GM21825 (cell line): ENCODE results near the gene CD300LB.
"Not testable (repeated sequence)": the region's sequence is repeated elsewhere in the genome, so short reads cannot be mapped to it uniquely, and the experiment has no call there.

Experiments
- ATAC-seq: cut with Tn5 transposase; IDR thresholded peaks from one replicate; pipeline ENCODE4 v1.9.1; 2021; ENCODE audit warnings: mild to moderate bottlenecking, moderate library complexity; ENCODE audit not compliant: unreplicated experiment

The CD300LB gene

GRCh38 chr17:74531231-74531761 is at the start of gene CD300LB:
Gene CD300LB, minus strand, starts transcription at chr17:74531475. Its CDS starts 125 bp downstream, at chr17:74531350.
- ATAC-seq, result no peak

- ATAC-seq, result no peak
Measured at GRCh38 chr17:74579900-74580299, 48.6 kb upstream of the CD300LB start.

GRCh38 chr17:74578979-74579378 is 47.7 kb upstream of the CD300LB start:
- ATAC-seq, result no peak

GRCh38 chr17:74574489-74575142 is 43.3 kb upstream of the CD300LB start:
- ATAC-seq, result no peak

GRCh38 chr17:74573635-74574034 is 42.4 kb upstream of the CD300LB start:
- not testable (repeated sequence) for ATAC-seq

GRCh38 chr17:74573169-74573568 is 41.9 kb upstream of the CD300LB start:
- no peak for ATAC-seq

GRCh38 chr17:74571621-74572270 is 40.5 kb upstream of the CD300LB start:
- no peak for ATAC-seq

GRCh38 chr17:74569020-74570003 is 38.0 kb upstream of the CD300LB start:
- ATAC-seq, result no peak

- no peak for ATAC-seq
Measured at GRCh38 chr17:74568106-74568873, 37.0 kb upstream of the CD300LB start.

GRCh38 chr17:74567397-74567796 is 36.1 kb upstream of the CD300LB start, which contains the start of gene CD300H:
Gene CD300H, minus strand, starts transcription at chr17:74567509.
- no peak for ATAC-seq

- ATAC-seq, result no peak
Measured at GRCh38 chr17:74566132-74566753, 35.0 kb upstream of the CD300LB start.

GRCh38 chr17:74565126-74565525 is 33.9 kb upstream of the CD300LB start:
- no peak for ATAC-seq

- ATAC-seq, result no peak
Measured at GRCh38 chr17:74563358-74563757, 32.1 kb upstream of the CD300LB start.

- no peak for ATAC-seq
Measured at GRCh38 chr17:74561586-74561985, 30.3 kb upstream of the CD300LB start.

- ATAC-seq, result no peak
Measured at GRCh38 chr17:74558882-74559519, 27.7 kb upstream of the CD300LB start.

GRCh38 chr17:74558402-74558801 is 27.1 kb upstream of the CD300LB start:
- not testable (repeated sequence) for ATAC-seq

- no peak for ATAC-seq
Measured at GRCh38 chr17:74555427-74555940, 24.2 kb upstream of the CD300LB start.

- no peak for ATAC-seq
Measured at GRCh38 chr17:74554909-74555308, 23.6 kb upstream of the CD300LB start.

- ATAC-seq, result no peak
Measured at GRCh38 chr17:74552037-74552436, 20.8 kb upstream of the CD300LB start.
